HCT116 (cell line): ENCODE results near the gene PIK3C3. TPM values are rescaled to one million over a fixed set of nuclear protein-coding genes. Genes with fewer than 3 reads are reported as not detected.

Source experiments
- ATAC-seq: fragments of 200-7000 bp; cut with Tn5 transposase; 2 replicates; pipeline ENCODE4 v1.9.1; 2020; ENCODE audit warnings: mild to moderate bottlenecking, moderate library complexity
- BruUV-seq: library from RNA; stranded (reverse); fragments of 400-500 nt; replicated peaks from 2 replicates; lab custom pipeline; 2021; lab: Mats Ljungman, UMichigan
- CTCF ChIA-PET: fragments of 300-600 bp; sonication (Branson Sonifier 250); formaldehyde crosslinking; loops from one replicate; lab custom pipeline; 2021; ENCODE audit warnings: antibody characterized with exemption; lab: Charles Lee
- POLR2A ChIA-PET: fragments of 300-600, 350-600 bp; sonication (Branson Sonifier 250); formaldehyde crosslinking; loops from one replicate; lab custom pipeline; 2021; ENCODE audit warnings: antibody characterized with exemption; lab: Charles Lee
- RAD21 ChIA-PET, 2 experiments: fragments of 300-600 bp; sonication (Branson Sonifier 250); formaldehyde crosslinking; loops; one replicate each; lab custom pipeline; 2023; ENCODE audit warnings: low total read pairs in 2 of 2; ENCODE audit not compliant: uncharacterized antibody in 2 of 2, unreplicated experiment in 2 of 2, low non-redundant PET in 1 of 2; lab: Charles Lee
- DNase-seq: peaks from one replicate; pipeline ENCODE4 v3.0.0-alpha.2; 2010; ENCODE audit warnings: low read depth, low spot score
- H2AFZ ChIP-seq: fragments of 200-600 bp; shearing (Covaris generic), sonication (generic); 2 replicates; pipeline ENCODE4 v1.6.1; 2017; ENCODE audit warnings: low read depth, mixed run types, mixed read lengths, antibody characterized with exemption, low read length; ENCODE audit not compliant: poor library complexity, severe bottlenecking
- H3K27ac ChIP-seq: 2 replicates; pipeline ENCODE4 v1.5.1; 2012; ENCODE audit warnings: low read depth, low read length
- H3K27me3 ChIP-seq: fragments of 200-600 bp; sonication (generic); 2 replicates; pipeline ENCODE4 v1.6.1; 2016; ENCODE audit warnings: mixed run types, low read length, mixed read lengths; ENCODE audit not compliant: insufficient read depth
- H3K36me3 ChIP-seq, 2 experiments: fragments of 200-500 bp in 1 of 2; fragments of 200-600 bp in 1 of 2; sonication (Bioruptor generic) in 1 of 2; sonication (generic) in 1 of 2; 2 replicates each; pipeline versions ENCODE4 v1.5.1 to v1.6.1; 2014 to 2016; ENCODE audit warnings: low read length in 2 of 2, inconsistent platforms in 1 of 2, mixed read lengths in 1 of 2, mixed run types in 1 of 2; ENCODE audit not compliant: insufficient read depth in 2 of 2, control insufficient read depth in 1 of 2
- H3K4me1 ChIP-seq, 2 experiments: fragments of 200-600 bp in 1 of 2; sonication (generic) in 1 of 2; 2 replicates each; pipeline versions ENCODE4 v1.5.1 to v1.6.1; 2012 to 2017; ENCODE audit warnings: low read length in 2 of 2, inconsistent platforms in 1 of 2, mild to moderate bottlenecking in 1 of 2, mixed read lengths in 1 of 2, mixed run types in 1 of 2, moderate library complexity in 1 of 2; ENCODE audit not compliant: insufficient read depth in 2 of 2, control insufficient read depth in 1 of 2
- H3K4me2 ChIP-seq: fragments of 200-600 bp; sonication (generic); 2 replicates; pipeline ENCODE4 v1.6.1; 2017; ENCODE audit warnings: mixed run types, low read length, mixed read lengths
- H3K4me3 ChIP-seq, 2 experiments: fragments of 200-600 bp in 1 of 2; sonication (generic) in 1 of 2; replicated peaks in 1 of 2; 2 replicates each; pipeline ENCODE4 v1.5.1; 2011 to 2016; ENCODE audit warnings: low read length in 2 of 2, control low read depth in 1 of 2, low read depth in 1 of 2, mild to moderate bottlenecking in 1 of 2, mixed read lengths in 1 of 2, mixed run types in 1 of 2
- H3K79me2 ChIP-seq: fragments of 200-600 bp; sonication (generic); 2 replicates; pipeline ENCODE4 v1.6.1; 2017; ENCODE audit warnings: mild to moderate bottlenecking, mixed run types, low read length, moderate library complexity, mixed read lengths; ENCODE audit not compliant: insufficient read depth
- H3K9ac ChIP-seq: fragments of 200-600 bp; sonication (generic); 2 replicates; pipeline ENCODE4 v1.6.1; 2016; ENCODE audit warnings: low read length, mixed read lengths
- H3K9me2 ChIP-seq: fragments of 200-600 bp; sonication (generic), shearing (Covaris generic); 2 replicates; pipeline ENCODE4 v1.6.1; 2017; ENCODE audit warnings: mixed run types, mild to moderate bottlenecking, moderate library complexity; ENCODE audit not compliant: insufficient read depth
- H3K9me3 ChIP-seq, 2 experiments: fragments of 200-500 bp in 1 of 2; fragments of 200-600 bp in 1 of 2; sonication (Bioruptor generic) in 1 of 2; sonication (generic) in 1 of 2; 2 replicates each; pipeline ENCODE4 v1.6.1; 2014 to 2017; ENCODE audit warnings: low read length in 2 of 2, mixed read lengths in 2 of 2, inconsistent platforms in 1 of 2, low read depth in 1 of 2, mild to moderate bottlenecking in 1 of 2, mixed run types in 1 of 2, moderate library complexity in 1 of 2; ENCODE audit not compliant: control insufficient read depth in 1 of 2, insufficient read depth in 1 of 2
- H4K20me1 ChIP-seq: fragments of 200-600 bp; sonication (generic), shearing (Covaris generic); 2 replicates; pipeline ENCODE4 v1.6.1; 2017; ENCODE audit warnings: mixed run types, mild to moderate bottlenecking, moderate library complexity; ENCODE audit not compliant: insufficient read depth
- CBX3 ChIP-seq: IDR thresholded peaks from 2 replicates; pipeline ENCODE4 v1.6.1; 2012; ENCODE audit warnings: low read depth
- EGR1 ChIP-seq: IDR thresholded peaks from 2 replicates; pipeline ENCODE4 v1.6.1; 2012; ENCODE audit warnings: low read depth
- ELF1 ChIP-seq: IDR thresholded peaks from 2 replicates; pipeline ENCODE4 v1.6.1; 2012; ENCODE audit warnings: low read depth, borderline replicate concordance
- FOSL1 ChIP-seq: IDR thresholded peaks from 2 replicates; pipeline ENCODE4 v1.6.1; 2012; ENCODE audit warnings: low read depth
- JUND ChIP-seq: IDR thresholded peaks from 2 replicates; pipeline ENCODE4 v1.6.1; 2012
- POLR2A ChIP-seq: IDR thresholded peaks from 2 replicates; pipeline ENCODE4 v1.7.0; 2011; ENCODE audit warnings: borderline replicate concordance; ENCODE audit not compliant: insufficient read depth, insufficient read length; ENCODE audit errors: extremely low read depth
- POLR2AphosphoS5 ChIP-seq: IDR thresholded peaks from 2 replicates; pipeline ENCODE4 v1.6.1; 2011; ENCODE audit warnings: mild to moderate bottlenecking, low read depth, low read length, moderate library complexity
- SP1 ChIP-seq: IDR thresholded peaks from 2 replicates; pipeline ENCODE4 v1.6.1; 2012; ENCODE audit warnings: low read depth
- SRF ChIP-seq: IDR thresholded peaks from 2 replicates; pipeline ENCODE4 v1.6.1; 2012; ENCODE audit warnings: low read depth
- TCF7L2 ChIP-seq: IDR thresholded peaks from 2 replicates; pipeline ENCODE4 v1.7.0; 2011; ENCODE audit warnings: borderline replicate concordance, inconsistent platforms; ENCODE audit not compliant: insufficient read depth, insufficient read length; ENCODE audit errors: extremely low read depth
- YY1 ChIP-seq: IDR thresholded peaks from 2 replicates; pipeline ENCODE4 v1.6.1; 2011; ENCODE audit warnings: low read length, low read depth, moderate library complexity, mild to moderate bottlenecking; ENCODE audit not compliant: insufficient replicate concordance; ENCODE audit errors: extremely low read depth
- intact Hi-C: fragments of 100-400 bp; cut with micrococcal nuclease; formaldehyde crosslinking; loops from 2 replicates; pipeline ENCODE4 v1.10.0; 2022
- total RNA-seq: library from RNA; stranded (reverse); gene quantifications from one replicate; pipeline ENCODE4 v1.2.1, GENCODE V29; 2021; ENCODE audit not compliant: unreplicated experiment
- TF ChIP-seq, protein P1 (sequence below): IDR thresholded peaks from 2 replicates; pipeline ENCODE4 v1.6.1; 2012
- TF ChIP-seq, protein P2 (sequence below): IDR thresholded peaks from 2 replicates; pipeline ENCODE4 v1.6.1; 2012
- TF ChIP-seq, protein P3 (sequence below): IDR thresholded peaks from 2 replicates; pipeline ENCODE4 v1.6.1; 2012; ENCODE audit warnings: low read depth
- TF ChIP-seq, protein P4 (sequence below), 3 experiments: fragments of 200-600 bp in 1 of 3; sonication (generic) in 1 of 3; IDR thresholded peaks in 2 of 3; conservative IDR thresholded peaks in 1 of 3; 2 replicates each; pipeline ENCODE4 v1.5.1; 2012 to 2017; ENCODE audit warnings: low read depth in 2 of 3, low read length in 2 of 3, antibody characterized with exemption in 1 of 3, borderline replicate concordance in 1 of 3, control low read depth in 1 of 3, mild to moderate bottlenecking in 1 of 3, mixed read lengths in 1 of 3, mixed run types in 1 of 3, moderate library complexity in 1 of 3; ENCODE audit not compliant: insufficient read depth in 1 of 3

Gene PIK3C3
- total RNA-seq, 1 experiment from 2014 or later = 40.4 TPM

DNA sequence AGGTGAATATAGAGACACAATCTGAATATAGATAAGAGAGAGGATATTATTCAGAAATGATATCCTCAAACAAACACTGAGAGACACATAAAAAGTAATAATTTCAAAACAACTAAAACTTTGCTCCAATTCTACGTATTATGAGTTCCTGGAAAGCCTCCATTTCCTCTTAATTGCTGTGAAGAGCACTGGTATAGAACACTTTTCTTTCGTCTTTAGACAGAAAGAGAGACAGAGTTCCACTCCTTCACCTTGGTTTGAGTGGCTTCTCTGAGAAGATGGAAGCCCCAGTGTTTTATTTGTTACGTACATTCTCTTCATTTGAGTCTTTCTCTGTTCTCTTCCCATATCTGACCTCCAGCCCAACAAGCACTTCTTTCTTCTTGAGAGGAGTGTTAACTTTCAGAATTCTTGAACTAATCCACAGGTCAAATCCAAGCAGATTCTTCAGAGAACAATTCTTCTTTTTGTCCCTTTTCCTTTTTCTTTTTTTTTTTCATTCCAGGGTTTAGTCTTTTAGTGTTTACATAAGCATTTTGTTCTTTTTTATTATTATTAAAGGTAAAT lies 6.4 kb upstream of the PIK3C3 start:
- H3K9ac ChIP-seq = no peak overlapping the region
- ATAC-seq = no peak
- no peak overlapping the region for H3K27ac ChIP-seq
- intact Hi-C loops = no loop called here
- no peaks in the 10 kb centered on the region for H3K36me3 ChIP-seq
- H3K9me3 ChIP-seq = no peaks in the 10 kb centered on the region
- POLR2A ChIA-PET = no interaction called here
- no peaks in the 10 kb centered on the region for H4K20me1 ChIP-seq
- RAD21 ChIA-PET = no interaction called here
- H3K4me3 ChIP-seq = no peak overlapping the region
- CTCF ChIA-PET = no interaction called here
- H3K27me3 ChIP-seq = peaks cover 18% of the 10 kb centered on the region; the same call in 1 of the 2 replicates
- no peak for DNase-seq
- no peak overlapping the region for H2AFZ ChIP-seq
- BruUV-seq = no TSS peak
- H3K4me1 ChIP-seq = no peaks in the 10 kb centered on the region
- no peaks in the 10 kb centered on the region for H3K79me2 ChIP-seq
- TF ChIP-seq TCF7L2 (no peak), CBX3 (no peak), EGR1 (no peak), SRF (no peak), ELF1 (no peak), YY1 (no peak), SP1 (no peak), JUND (no peak), POLR2A (no peak), POLR2AphosphoS5 (no peak), FOSL1 (no peak)
- TF ChIP-seq, protein P1, sequence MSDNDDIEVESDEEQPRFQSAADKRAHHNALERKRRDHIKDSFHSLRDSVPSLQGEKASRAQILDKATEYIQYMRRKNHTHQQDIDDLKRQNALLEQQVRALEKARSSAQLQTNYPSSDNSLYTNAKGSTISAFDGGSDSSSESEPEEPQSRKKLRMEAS = no peak
- TF ChIP-seq, protein P2, sequence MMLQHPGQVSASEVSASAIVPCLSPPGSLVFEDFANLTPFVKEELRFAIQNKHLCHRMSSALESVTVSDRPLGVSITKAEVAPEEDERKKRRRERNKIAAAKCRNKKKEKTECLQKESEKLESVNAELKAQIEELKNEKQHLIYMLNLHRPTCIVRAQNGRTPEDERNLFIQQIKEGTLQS = no peak
- TF ChIP-seq, protein P3, sequence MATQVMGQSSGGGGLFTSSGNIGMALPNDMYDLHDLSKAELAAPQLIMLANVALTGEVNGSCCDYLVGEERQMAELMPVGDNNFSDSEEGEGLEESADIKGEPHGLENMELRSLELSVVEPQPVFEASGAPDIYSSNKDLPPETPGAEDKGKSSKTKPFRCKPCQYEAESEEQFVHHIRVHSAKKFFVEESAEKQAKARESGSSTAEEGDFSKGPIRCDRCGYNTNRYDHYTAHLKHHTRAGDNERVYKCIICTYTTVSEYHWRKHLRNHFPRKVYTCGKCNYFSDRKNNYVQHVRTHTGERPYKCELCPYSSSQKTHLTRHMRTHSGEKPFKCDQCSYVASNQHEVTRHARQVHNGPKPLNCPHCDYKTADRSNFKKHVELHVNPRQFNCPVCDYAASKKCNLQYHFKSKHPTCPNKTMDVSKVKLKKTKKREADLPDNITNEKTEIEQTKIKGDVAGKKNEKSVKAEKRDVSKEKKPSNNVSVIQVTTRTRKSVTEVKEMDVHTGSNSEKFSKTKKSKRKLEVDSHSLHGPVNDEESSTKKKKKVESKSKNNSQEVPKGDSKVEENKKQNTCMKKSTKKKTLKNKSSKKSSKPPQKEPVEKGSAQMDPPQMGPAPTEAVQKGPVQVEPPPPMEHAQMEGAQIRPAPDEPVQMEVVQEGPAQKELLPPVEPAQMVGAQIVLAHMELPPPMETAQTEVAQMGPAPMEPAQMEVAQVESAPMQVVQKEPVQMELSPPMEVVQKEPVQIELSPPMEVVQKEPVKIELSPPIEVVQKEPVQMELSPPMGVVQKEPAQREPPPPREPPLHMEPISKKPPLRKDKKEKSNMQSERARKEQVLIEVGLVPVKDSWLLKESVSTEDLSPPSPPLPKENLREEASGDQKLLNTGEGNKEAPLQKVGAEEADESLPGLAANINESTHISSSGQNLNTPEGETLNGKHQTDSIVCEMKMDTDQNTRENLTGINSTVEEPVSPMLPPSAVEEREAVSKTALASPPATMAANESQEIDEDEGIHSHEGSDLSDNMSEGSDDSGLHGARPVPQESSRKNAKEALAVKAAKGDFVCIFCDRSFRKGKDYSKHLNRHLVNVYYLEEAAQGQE = no peak
- TF ChIP-seq, protein P4, sequence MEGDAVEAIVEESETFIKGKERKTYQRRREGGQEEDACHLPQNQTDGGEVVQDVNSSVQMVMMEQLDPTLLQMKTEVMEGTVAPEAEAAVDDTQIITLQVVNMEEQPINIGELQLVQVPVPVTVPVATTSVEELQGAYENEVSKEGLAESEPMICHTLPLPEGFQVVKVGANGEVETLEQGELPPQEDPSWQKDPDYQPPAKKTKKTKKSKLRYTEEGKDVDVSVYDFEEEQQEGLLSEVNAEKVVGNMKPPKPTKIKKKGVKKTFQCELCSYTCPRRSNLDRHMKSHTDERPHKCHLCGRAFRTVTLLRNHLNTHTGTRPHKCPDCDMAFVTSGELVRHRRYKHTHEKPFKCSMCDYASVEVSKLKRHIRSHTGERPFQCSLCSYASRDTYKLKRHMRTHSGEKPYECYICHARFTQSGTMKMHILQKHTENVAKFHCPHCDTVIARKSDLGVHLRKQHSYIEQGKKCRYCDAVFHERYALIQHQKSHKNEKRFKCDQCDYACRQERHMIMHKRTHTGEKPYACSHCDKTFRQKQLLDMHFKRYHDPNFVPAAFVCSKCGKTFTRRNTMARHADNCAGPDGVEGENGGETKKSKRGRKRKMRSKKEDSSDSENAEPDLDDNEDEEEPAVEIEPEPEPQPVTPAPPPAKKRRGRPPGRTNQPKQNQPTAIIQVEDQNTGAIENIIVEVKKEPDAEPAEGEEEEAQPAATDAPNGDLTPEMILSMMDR (IDR thresholded peaks at IDR 0.05 in 2 of 3, conservative IDR thresholded peaks at IDR 0.05 in 1 of 3; ENCODE audit: borderline replicate concordance in 1 of 3, insufficient read depth in 1 of 3, low read depth in 2 of 3, low read length in 2 of 3) = no peak
- H3K4me2 ChIP-seq = no peak overlapping the region
- H3K9me2 ChIP-seq = no peaks in the 10 kb centered on the region
